GM12878 (cell line): ENCODE measurements around the gene XPO1. TPM values are rescaled to one million over a fixed set of nuclear protein-coding genes. Genes with fewer than 3 reads are reported as not detected.

ENCODE experiments used
- BACH1 ChIP-seq: fragments of 450-650 bp; IDR thresholded peaks from 2 replicates; pipeline ENCODE4 v1.6.1; 2017; ENCODE audit warnings: mild to moderate bottlenecking, borderline replicate concordance
- CTCF ChIP-seq, 3 experiments: IDR thresholded peaks in 2 of 3; conservative IDR thresholded peaks in 1 of 3; 2 replicates each; pipeline ENCODE4 v1.5.1; 2011; ENCODE audit warnings: low read depth in 3 of 3, low read length in 3 of 3, mild to moderate bottlenecking in 3 of 3, control low read depth in 2 of 3, moderate library complexity in 2 of 3, inconsistent platforms in 1 of 3, mixed read lengths in 1 of 3; ENCODE audit not compliant: control insufficient read depth in 2 of 3, insufficient read depth in 1 of 3; ENCODE audit errors: extremely low read depth in 1 of 3
- E2F4 ChIP-seq: IDR thresholded peaks from 2 replicates; pipeline ENCODE4 v1.6.1; 2012; ENCODE audit warnings: low read depth, low read length, improper control_type of control experiment
- HDAC6 ChIP-seq: fragments of 200-600 bp; sonication (generic); IDR thresholded peaks from one replicate; pipeline ENCODE4 v1.8.0; 2017; ENCODE audit warnings: antibody characterized with exemption; ENCODE audit not compliant: unreplicated experiment
- MEF2A ChIP-seq: IDR thresholded peaks from 2 replicates; pipeline ENCODE4 v1.6.1; 2011; ENCODE audit warnings: low read depth, mild to moderate bottlenecking, low read length, moderate library complexity; ENCODE audit not compliant: insufficient read depth
- MTA2 ChIP-seq: fragments of 450-650 bp; IDR thresholded peaks from 2 replicates; pipeline ENCODE4 v1.6.1; 2016; ENCODE audit warnings: low read depth, mild to moderate bottlenecking, moderate library complexity
- NFYA ChIP-seq: IDR thresholded peaks from 2 replicates; pipeline ENCODE4 v1.6.1; 2011; ENCODE audit warnings: low read depth, mild to moderate bottlenecking, low read length, improper control_type of control experiment, borderline replicate concordance
- PRDM15 ChIP-seq: fragments of 450-650 bp; formaldehyde crosslinking; IDR thresholded peaks from 2 replicates; pipeline ENCODE4 v1.4.0; 2020; ENCODE audit warnings: mild to moderate bottlenecking, moderate library complexity
- SMC3 ChIP-seq: IDR thresholded peaks from 2 replicates; pipeline ENCODE4 v1.6.1; 2011; ENCODE audit warnings: low read length, improper control_type of control experiment, borderline replicate concordance
- polyA plus RNA-seq, 11 experiments: library from polyadenylated mRNA; depleted of rRNA in 4 of 11; unstranded in 6 of 11; stranded (reverse) in 5 of 11; fragments of >200 nt; fragmentation: Nextera tagmentation in 4 of 11; fragmentation: Illumina TruSeq in 1 of 11; extraction: Ambion mirVana in 4 of 11; extraction: Trizol in 1 of 11; gene quantifications; 1 replicate in 1 of 11; 2 replicates in 10 of 11; pipeline versions ENCODE4 v1.2.1 to v1.2.3, GENCODE V29; 2011 to 2016; ENCODE audit warnings: inconsistent platforms in 2 of 11, missing spikeins in 2 of 11, low read depth in 1 of 11
- total RNA-seq, 4 experiments: library from RNA; depleted of rRNA in 3 of 4; stranded (reverse); fragments of >200 nt in 3 of 4; fragmentation: Illumina TruSeq in 1 of 4; extraction: Trizol in 1 of 4; gene quantifications; 2 replicates each; pipeline versions ENCODE4 v1.2.1 to v1.2.3, GENCODE V29; 2013 to 2021

Gene XPO1
- total and polyA plus RNA-seq, 10 of the 15 experiments (the other 5 are each of a cell fraction or from before 2014, with no cell fraction given) = 57.3 to 216 (median 153) TPM

GRCh38 chr2:61557381-61557780, 19.2 kb upstream of the XPO1 start (continued):
- TF ChIP-seq PRDM15 (CRISPR knock-in tag) (no peak), E2F4 (no peak), NFYA (no peak), CTCF (IDR thresholded peaks at IDR 0.05 in 2 of 3, conservative IDR thresholded peaks at IDR 0.05 in 1 of 3; ENCODE audit: control insufficient read depth in 2 of 3, extremely low read depth in 1 of 3, insufficient read depth in 1 of 3, low read depth in 3 of 3, low read length in 3 of 3) (no peak), SMC3 (no peak), MTA2 (no peak), MEF2A (no peak), HDAC6 (no peak), BACH1 (no peak)
